GM19328 (cell line): ENCODE data around the gene KCNAB2.

Source experiments
- ATAC-seq: cut with Tn5 transposase; IDR thresholded peaks from one replicate; pipeline ENCODE4 v1.9.1; 2021; ENCODE audit warnings: mild to moderate bottlenecking, moderate library complexity; ENCODE audit not compliant: unreplicated experiment

KCNAB2 gene

GRCh38 chr1:6124746-6125365, 79.2 kb downstream of the KCNAB2 start:
- ATAC-seq, result no peak

GRCh38 chr1:6125366-6125765, 79.7 kb downstream of the KCNAB2 start:
- no peak for ATAC-seq

GRCh38 chr1:6126028-6126427, 80.3 kb downstream of the KCNAB2 start:
- ATAC-seq, result no peak

GRCh38 chr1:6126521-6127067, 80.9 kb downstream of the KCNAB2 start:
- no peak for ATAC-seq

GRCh38 chr1:6127587-6128163, 82.0 kb downstream of the KCNAB2 start:
- ATAC-seq, result no peak

GRCh38 chr1:6128276-6129081, 82.8 kb downstream of the KCNAB2 start:
- ATAC-seq, result no peak

- ATAC-seq, result no peak
These were observed 83.6 kb downstream of the KCNAB2 start for GRCh38 chr1:6129313-6129712.

- no peak for ATAC-seq
These were observed 84.3 kb downstream of the KCNAB2 start for GRCh38 chr1:6130036-6130435.

GRCh38 chr1:6130596-6130995, 84.9 kb downstream of the KCNAB2 start:
- no peak for ATAC-seq

GRCh38 chr1:6131561-6131960, 85.9 kb downstream of the KCNAB2 start:
- ATAC-seq, result no peak

- ATAC-seq, result no peak
These were observed 87.6 kb downstream of the KCNAB2 start for GRCh38 chr1:6133146-6133895.

- no peak for ATAC-seq
These were observed 88.5 kb downstream of the KCNAB2 start for GRCh38 chr1:6134206-6134605.

GRCh38 chr1:6134741-6135510, 89.2 kb downstream of the KCNAB2 start:
- no peak for ATAC-seq

GRCh38 chr1:6136516-6137220, 91.0 kb downstream of the KCNAB2 start:
- ATAC-seq, result no peak

GRCh38 chr1:6137758-6138157, 92.1 kb downstream of the KCNAB2 start:
- no peak for ATAC-seq

- no peak for ATAC-seq
These were observed 94.7 kb downstream of the KCNAB2 start for GRCh38 chr1:6140413-6140812.

GRCh38 chr1:6141592-6141991, 95.9 kb downstream of the KCNAB2 start:
- ATAC-seq, result no peak

- ATAC-seq, result no peak
These were observed 96.4 kb downstream of the KCNAB2 start for GRCh38 chr1:6142036-6142621.

- ATAC-seq, result no peak
These were observed 97.0 kb downstream of the KCNAB2 start for GRCh38 chr1:6142734-6143133.
